ENCODE measurements around the gene OR51D1. TPM values are rescaled to one million over a fixed set of nuclear protein-coding genes. Genes with fewer than 3 reads are reported as not detected.

Gene OR51D1
- polyA plus RNA-seq, 1 donor (not counting 4 experiments of a cell fraction or from before 2014, with no cell fraction given), result not detected

DNA sequence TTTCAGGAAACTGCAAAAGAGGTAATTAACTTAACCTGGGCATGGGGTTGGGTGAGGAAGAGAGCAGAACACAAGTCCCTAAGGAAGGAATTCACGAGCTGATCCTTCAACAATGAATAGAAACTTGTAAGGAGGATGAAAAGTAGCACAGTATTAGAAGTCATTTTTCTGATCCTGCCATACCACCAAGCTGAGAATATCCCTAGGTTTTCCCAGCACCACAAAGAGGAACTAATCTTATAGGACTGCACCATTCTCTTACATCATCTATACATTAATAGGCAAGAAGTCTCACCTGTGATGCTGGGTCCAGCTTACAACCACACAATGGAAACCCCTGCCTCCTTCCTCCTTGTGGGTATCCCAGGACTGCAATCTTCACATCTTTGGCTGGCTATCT, 43.5 kb upstream of the OR51D1 start, which contains the start of gene OR52I1:
Gene OR52I1 (plus strand): TSS at position 301 of the 400 bp plus-strand sequence. CDS start 0 bp downstream, at position 301.
- no peaks in the 10 kb centered on the region for H3K9me3 ChIP-seq (ENCODE audit: control insufficient read depth, low read depth, low read length)
- DNase-seq (ENCODE audit: low read depth, low spot score) (no peak), FAIRE-seq (no peak)
- H3K36me3 ChIP-seq (ENCODE audit: control insufficient read depth in 2 of 2, extremely low read depth in 1 of 2, insufficient read depth in 2 of 2, low read length in 2 of 2), result no peaks in the 10 kb centered on the region
- H4K20me1 ChIP-seq (ENCODE audit: control insufficient read depth, extremely low read depth, insufficient read depth, low read length), result no peaks in the 10 kb centered on the region
- H3K4me2 ChIP-seq (ENCODE audit: control insufficient read depth, extremely low read depth, insufficient read depth, low read depth, low read length), result no peak within 1 kb of the TSS
- H3K79me2 ChIP-seq (ENCODE audit: control insufficient read depth, insufficient read depth, low read length), result no peaks in the 10 kb centered on the region
- no peaks in the 10 kb centered on the region for H3K27me3 ChIP-seq (ENCODE audit: control insufficient read depth, extremely low read depth, insufficient read depth, low read length)
- no peak for TF ChIP-seq EZH2 (IDR thresholded peaks at IDR 0.05; ENCODE audit: low read length)
- TF ChIP-seq, protein P1, sequence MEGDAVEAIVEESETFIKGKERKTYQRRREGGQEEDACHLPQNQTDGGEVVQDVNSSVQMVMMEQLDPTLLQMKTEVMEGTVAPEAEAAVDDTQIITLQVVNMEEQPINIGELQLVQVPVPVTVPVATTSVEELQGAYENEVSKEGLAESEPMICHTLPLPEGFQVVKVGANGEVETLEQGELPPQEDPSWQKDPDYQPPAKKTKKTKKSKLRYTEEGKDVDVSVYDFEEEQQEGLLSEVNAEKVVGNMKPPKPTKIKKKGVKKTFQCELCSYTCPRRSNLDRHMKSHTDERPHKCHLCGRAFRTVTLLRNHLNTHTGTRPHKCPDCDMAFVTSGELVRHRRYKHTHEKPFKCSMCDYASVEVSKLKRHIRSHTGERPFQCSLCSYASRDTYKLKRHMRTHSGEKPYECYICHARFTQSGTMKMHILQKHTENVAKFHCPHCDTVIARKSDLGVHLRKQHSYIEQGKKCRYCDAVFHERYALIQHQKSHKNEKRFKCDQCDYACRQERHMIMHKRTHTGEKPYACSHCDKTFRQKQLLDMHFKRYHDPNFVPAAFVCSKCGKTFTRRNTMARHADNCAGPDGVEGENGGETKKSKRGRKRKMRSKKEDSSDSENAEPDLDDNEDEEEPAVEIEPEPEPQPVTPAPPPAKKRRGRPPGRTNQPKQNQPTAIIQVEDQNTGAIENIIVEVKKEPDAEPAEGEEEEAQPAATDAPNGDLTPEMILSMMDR (optimal IDR thresholded peaks at IDR 0.05 in 1 of 3, IDR thresholded peaks at IDR 0.05 in 1 of 3, conservative IDR thresholded peaks at IDR 0.05 in 1 of 3; ENCODE audit: extremely low read depth in 1 of 3, insufficient read depth in 2 of 3, low read length in 3 of 3), result no peak
- no peaks in the 10 kb centered on the region for H3K9me1 ChIP-seq (ENCODE audit: control insufficient read depth, extremely low read depth, insufficient read depth, low read length)
- no peak within 1 kb of the TSS for H3K4me3 ChIP-seq (ENCODE audit: control insufficient read depth in 2 of 3, extremely low read depth in 1 of 3, insufficient read depth in 2 of 3, low read depth in 1 of 3, low read length in 3 of 3)
- H2AFZ ChIP-seq (ENCODE audit: control insufficient read depth, low read length), result no peak within 1 kb of the TSS
- no peaks in the 10 kb centered on the region for H3K4me1 ChIP-seq (ENCODE audit: control insufficient read depth, extremely low read depth, insufficient read depth, low read length)
- no peak within 1 kb of the TSS for H3K9ac ChIP-seq (ENCODE audit: control insufficient read depth, extremely low read depth, insufficient read depth, low read length)
- dilution Hi-C loops (cut with MboI; ENCODE audit: extremely low pct_ligation_motif_present, low sequenced_read_pairs), result no loop called here
- no peak within 1 kb of the TSS for H3K27ac ChIP-seq (ENCODE audit: control insufficient read depth, insufficient read depth, low read length)

DNA sequence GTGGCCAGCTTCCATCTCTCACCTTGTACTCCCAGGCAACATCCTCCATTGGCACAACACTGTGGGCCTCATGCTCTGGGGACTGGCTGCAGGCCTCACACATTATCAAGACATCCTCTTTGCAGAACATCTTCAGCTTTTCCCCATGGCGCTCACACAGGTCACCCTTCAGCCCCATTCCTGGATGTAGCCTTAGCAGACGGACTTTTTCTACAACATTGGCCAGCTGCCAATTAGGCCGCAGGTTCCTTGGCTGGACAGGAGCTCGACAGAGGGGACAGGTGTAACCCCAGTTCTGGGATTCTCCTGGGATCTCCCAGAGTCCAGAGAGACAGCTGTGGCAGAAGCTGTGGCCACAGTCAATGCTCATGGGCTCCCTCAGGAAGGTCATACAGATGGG, 32.2 kb upstream of the OR51D1 start:
- H3K36me3 ChIP-seq (ENCODE audit: control insufficient read depth in 2 of 2, extremely low read depth in 1 of 2, insufficient read depth in 2 of 2, low read length in 2 of 2), result peaks cover 4 to 10% of the 10 kb centered on the region in 2 experiments

More for the DNA sequence above, 32.2 kb upstream of the OR51D1 start:
- Histone ChIP-seq H3K79me2 (ENCODE audit: control insufficient read depth, insufficient read depth, low read length) (no peaks in the 10 kb centered on the region), H3K9me3 (ENCODE audit: control insufficient read depth, low read depth, low read length) (no peaks in the 10 kb centered on the region), H3K27me3 (ENCODE audit: control insufficient read depth, extremely low read depth, insufficient read depth, low read length) (no peaks in the 10 kb centered on the region), H4K20me1 (ENCODE audit: control insufficient read depth, extremely low read depth, insufficient read depth, low read length) (no peaks in the 10 kb centered on the region), H3K4me1 (ENCODE audit: control insufficient read depth, extremely low read depth, insufficient read depth, low read length) (peaks cover 7% of the 10 kb centered on the region), H3K4me3 (ENCODE audit: control insufficient read depth in 2 of 3, extremely low read depth in 1 of 3, insufficient read depth in 2 of 3, low read depth in 1 of 3, low read length in 3 of 3) (no peak overlapping the region), H3K27ac (ENCODE audit: control insufficient read depth, insufficient read depth, low read length) (no peak overlapping the region), H3K4me2 (ENCODE audit: control insufficient read depth, extremely low read depth, insufficient read depth, low read depth, low read length) (no peak overlapping the region), H3K9me1 (ENCODE audit: control insufficient read depth, extremely low read depth, insufficient read depth, low read length) (no peaks in the 10 kb centered on the region), H2AFZ (ENCODE audit: control insufficient read depth, low read length) (no peak overlapping the region), H3K9ac (ENCODE audit: control insufficient read depth, extremely low read depth, insufficient read depth, low read length) (no peak overlapping the region)
- dilution Hi-C loops (cut with MboI; ENCODE audit: extremely low pct_ligation_motif_present, low sequenced_read_pairs), result no loop called here
- no peak for TF ChIP-seq EZH2 (IDR thresholded peaks at IDR 0.05; ENCODE audit: low read length)
- TF ChIP-seq, protein P1 (optimal IDR thresholded peaks at IDR 0.05 in 1 of 3, IDR thresholded peaks at IDR 0.05 in 1 of 3, conservative IDR thresholded peaks at IDR 0.05 in 1 of 3; ENCODE audit: extremely low read depth in 1 of 3, insufficient read depth in 2 of 3, low read length in 3 of 3), result no peak
- DNase-seq (ENCODE audit: low read depth, low spot score), result no peak
- FAIRE-seq, result no peak

Measured in keratinocyte (primary cell).